Stimulated activated CD4-positive, alpha-beta T cell treated with anti-CD3 and anti-CD28 coated beads, Interleukin-4, amount 100 ng/mL, for 4 hours (primary cell): ENCODE data around the gene UBAP2L.

Experiments used
- DNase-seq, 2 experiments: peaks; one replicate each; pipeline ENCODE4 v3.0.0-alpha.2; 2020

UBAP2L gene

DNA sequence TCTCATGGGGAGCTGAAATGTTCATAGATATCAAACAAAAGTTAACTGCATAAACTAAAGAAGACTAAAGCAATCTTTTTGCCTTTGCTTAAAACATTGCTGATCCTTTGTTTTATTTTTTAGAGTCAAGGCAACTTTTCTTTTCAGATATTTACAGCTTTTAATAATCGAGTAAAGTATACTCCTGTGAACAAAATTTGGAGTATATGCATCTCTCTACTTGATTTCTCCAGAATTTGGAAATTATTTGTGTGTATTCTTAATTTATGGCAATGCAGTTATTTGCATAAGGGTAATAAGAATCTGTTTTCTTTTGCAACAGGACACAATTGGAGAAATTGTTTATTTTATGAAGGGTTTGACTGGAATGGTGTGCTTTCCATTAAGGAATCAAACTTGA is 95.9 kb downstream of the UBAP2L start:
- DNase-seq = no peak

DNA sequence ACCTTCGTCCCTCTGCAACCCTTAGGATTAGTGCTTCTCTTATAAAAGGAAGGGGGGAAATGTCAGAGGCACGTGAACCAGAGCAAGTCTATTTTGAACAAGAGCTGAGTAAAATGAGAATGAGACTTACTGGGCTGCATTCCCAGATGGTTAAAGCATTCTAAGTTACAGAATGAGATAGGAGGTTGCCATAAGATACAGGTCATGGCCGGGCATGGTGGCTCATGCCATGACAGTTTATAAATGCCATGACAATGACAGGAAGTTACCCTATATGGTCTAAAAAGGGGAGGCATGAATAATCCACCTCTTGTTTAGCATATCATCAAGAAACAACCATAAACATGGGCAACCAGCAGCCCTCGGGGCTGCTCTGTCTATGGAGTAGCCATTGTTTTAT is 97.6 kb downstream of the UBAP2L start:
- no peak for DNase-seq
